SK-N-SH (cell line): Measurements from ENCODE around the gene CISTR. TPM values are rescaled to one million over a fixed set of nuclear protein-coding genes. Genes with fewer than 3 reads are reported as not detected.
"Not testable (repeated sequence)": the region's sequence is repeated elsewhere in the genome, so short reads cannot be mapped to it uniquely, and the experiment has no call there.

Experiments
- CTCF ChIA-PET: fragments of 300-600, 350-600 bp; formaldehyde crosslinking; extraction: SDS; loops from one replicate; lab custom pipeline; 2021; lab: Yijun Ruan, JAX
- POLR2A ChIA-PET: fragments of 350-600 bp; sonication (Branson Sonifier 250); formaldehyde crosslinking; extraction: SDS; loops from one replicate; lab custom pipeline; 2020; ENCODE audit warnings: antibody characterized with exemption, inconsistent platforms; lab: Yijun Ruan, JAX
- DNase-seq: peaks from one replicate; pipeline ENCODE4 v3.0.0; 2012
- H2AFZ ChIP-seq: fragments of 200-600 bp; sonication (generic); 2 replicates; pipeline ENCODE4 v1.8.1; 2016; ENCODE audit warnings: antibody characterized with exemption, mild to moderate bottlenecking, low read depth
- H3F3A ChIP-seq: fragments of 200-600 bp; sonication (generic); replicated peaks from 2 replicates; pipeline ENCODE3; 2016; ENCODE audit warnings: antibody characterized with exemption, mild to moderate bottlenecking; ENCODE audit not compliant: insufficient read depth
- H3K27ac ChIP-seq, 2 experiments: fragments of 200-500 bp in 1 of 2; fragments of 200-600 bp in 1 of 2; sonication (Bioruptor generic) in 1 of 2; sonication (generic), shearing (Covaris generic) in 1 of 2; 2 replicates each; pipeline versions ENCODE4 v1.5.1 to v1.6.1; 2014 to 2016; ENCODE audit warnings: low read depth in 2 of 2, inconsistent platforms in 1 of 2, low read length in 1 of 2, mild to moderate bottlenecking in 1 of 2, mixed read lengths in 1 of 2
- H3K27me3 ChIP-seq: fragments of 200-600 bp; sonication (generic), shearing (Covaris generic); 2 replicates; pipeline ENCODE4 v1.6.1; 2016; ENCODE audit warnings: mixed run types; ENCODE audit not compliant: insufficient read depth
- H3K36me3 ChIP-seq, 2 experiments: fragments of 200-500 bp in 1 of 2; fragments of 200-600 bp in 1 of 2; sonication (Bioruptor generic) in 1 of 2; sonication (generic) in 1 of 2; replicated peaks in 1 of 2; 2 replicates each; pipeline versions ENCODE3 to v1.5.1; 2014 to 2016; ENCODE audit warnings: low read length in 1 of 2, mild to moderate bottlenecking in 1 of 2; ENCODE audit not compliant: insufficient read depth in 2 of 2, control insufficient read depth in 1 of 2
- H3K4me1 ChIP-seq, 2 experiments: fragments of 200-500 bp in 1 of 2; fragments of 200-600 bp in 1 of 2; sonication (Bioruptor generic) in 1 of 2; sonication (generic), shearing (Covaris generic) in 1 of 2; 2 replicates each; pipeline versions ENCODE4 v1.5.1 to v1.6.1; 2014 to 2016; ENCODE audit warnings: low read depth in 1 of 2, low read length in 1 of 2, mixed run types in 1 of 2; ENCODE audit not compliant: insufficient read depth in 2 of 2, control insufficient read depth in 1 of 2
- H3K4me2 ChIP-seq: fragments of 200-600 bp; sonication (generic), shearing (Covaris generic); 2 replicates; pipeline ENCODE4 v1.6.1; 2017; ENCODE audit warnings: mixed run types
- H3K4me3 ChIP-seq, 2 experiments: fragments of 200-500 bp in 1 of 2; fragments of 200-600 bp in 1 of 2; sonication (Bioruptor generic) in 1 of 2; sonication (generic), shearing (Covaris generic) in 1 of 2; 2 replicates each; pipeline versions ENCODE4 v1.5.1 to v1.8.1; 2014 to 2016; ENCODE audit warnings: low read depth in 2 of 2, inconsistent platforms in 1 of 2, low read length in 1 of 2, mild to moderate bottlenecking in 1 of 2, mixed read lengths in 1 of 2, moderate library complexity in 1 of 2
- H3K79me2 ChIP-seq: fragments of 200-600 bp; sonication (generic); 2 replicates; pipeline ENCODE4 v1.8.1; 2017; ENCODE audit warnings: mild to moderate bottlenecking; ENCODE audit not compliant: insufficient read depth
- H3K9ac ChIP-seq: fragments of 200-600 bp; sonication (generic); 2 replicates; pipeline ENCODE4 v1.6.1; 2017; ENCODE audit warnings: mixed run types
- H3K9me2 ChIP-seq: fragments of 200-600 bp; sonication (generic); 2 replicates; pipeline ENCODE4 v1.6.1; 2017; ENCODE audit warnings: mixed run types
- H3K9me3 ChIP-seq: fragments of 200-600 bp; sonication (generic); 2 replicates; pipeline ENCODE4 v1.6.1; 2017; ENCODE audit warnings: mixed run types, mild to moderate bottlenecking, moderate library complexity
- H4K20me1 ChIP-seq: fragments of 200-600 bp; sonication (generic); 2 replicates; pipeline ENCODE4 v1.6.1; 2017; ENCODE audit warnings: mild to moderate bottlenecking, mixed run types; ENCODE audit not compliant: insufficient read depth
- GATA2 ChIP-seq: sonication (generic); formaldehyde crosslinking; IDR thresholded peaks from 2 replicates; pipeline ENCODE4 v1.5.0; 2020; ENCODE audit warnings: mild to moderate bottlenecking, missing genetic modification reagents
- IRF3 ChIP-seq: fragments of 150-350 bp; IDR thresholded peaks from 2 replicates; pipeline ENCODE4 v1.6.1; 2016; ENCODE audit warnings: mild to moderate bottlenecking, low read depth, low read length
- MEF2A ChIP-seq: IDR thresholded peaks from 2 replicates; pipeline ENCODE4 v1.4.0; 2012; ENCODE audit warnings: low read depth, borderline replicate concordance
- POLR2AphosphoS5 ChIP-seq: IDR thresholded peaks from 2 replicates; pipeline ENCODE4 v1.6.1; 2012; ENCODE audit warnings: low read depth, low read length
- RFX5 ChIP-seq: IDR thresholded peaks from 2 replicates; pipeline ENCODE4 v1.6.1; 2012; ENCODE audit warnings: mild to moderate bottlenecking, improper control_type of control experiment, low read length
- TEAD4 ChIP-seq: IDR thresholded peaks from 2 replicates; pipeline ENCODE4 v1.4.0; 2012; ENCODE audit warnings: mild to moderate bottlenecking, borderline replicate concordance; ENCODE audit not compliant: insufficient read depth
- YY1 ChIP-seq: IDR thresholded peaks from 2 replicates; pipeline ENCODE4 v1.4.0; 2012; ENCODE audit warnings: low read depth, mild to moderate bottlenecking
- WGBS: methylation state at CpG from one replicate; pipeline ENCODE4 v1.1.6; 2017; ENCODE audit warnings: low lambda C conversion rate; 5-methylcytosine and 5-hydroxymethylcytosine counted together
- polyA plus RNA-seq, 3 experiments: library from polyadenylated mRNA; depleted of rRNA; stranded (reverse); fragments of >200 nt; gene quantifications; 2 replicates each; pipeline ENCODE4 v1.2.3, GENCODE V29; 2012
- TF ChIP-seq, protein P1 (sequence below): IDR thresholded peaks from 2 replicates; pipeline ENCODE4 v1.4.0; 2012; ENCODE audit warnings: low read depth, borderline replicate concordance

CISTR gene
- polyA plus RNA-seq, 1 of the 3 experiments (the other 2 are of a cell fraction), result not detected

- Histone ChIP-seq H4K20me1 (no peaks in the 10 kb centered on the region), H3K9ac (no peak overlapping the region), H3K4me2 (no peak overlapping the region), H3K27ac (no peak overlapping the region), H3F3A (no peaks in the 10 kb centered on the region), H3K4me3 (no peak overlapping the region), H3K9me2 (no peaks in the 10 kb centered on the region), H3K27me3 (peaks cover 78% of the 10 kb centered on the region), H3K4me1 (no peaks in the 10 kb centered on the region), H3K9me3 (no peaks in the 10 kb centered on the region), H2AFZ (no peak overlapping the region), H3K36me3 (no peaks in the 10 kb centered on the region), H3K79me2 (no peaks in the 10 kb centered on the region)
- ChIA-PET CTCF (interaction anchor here (1.1 to 1.5 kb wide), 3 partner anchors 15 to 33 kb away, joined by 3 to 8 read pairs (median 6); no protein-coding TSS in a partner anchor), POLR2A (no interaction called here)
- TF ChIP-seq YY1 (no peak), POLR2AphosphoS5 (no peak), RFX5 (no peak), IRF3 (no peak), TEAD4 (no peak), GATA2 (no peak), MEF2A (no peak)
- TF ChIP-seq, protein P1, sequence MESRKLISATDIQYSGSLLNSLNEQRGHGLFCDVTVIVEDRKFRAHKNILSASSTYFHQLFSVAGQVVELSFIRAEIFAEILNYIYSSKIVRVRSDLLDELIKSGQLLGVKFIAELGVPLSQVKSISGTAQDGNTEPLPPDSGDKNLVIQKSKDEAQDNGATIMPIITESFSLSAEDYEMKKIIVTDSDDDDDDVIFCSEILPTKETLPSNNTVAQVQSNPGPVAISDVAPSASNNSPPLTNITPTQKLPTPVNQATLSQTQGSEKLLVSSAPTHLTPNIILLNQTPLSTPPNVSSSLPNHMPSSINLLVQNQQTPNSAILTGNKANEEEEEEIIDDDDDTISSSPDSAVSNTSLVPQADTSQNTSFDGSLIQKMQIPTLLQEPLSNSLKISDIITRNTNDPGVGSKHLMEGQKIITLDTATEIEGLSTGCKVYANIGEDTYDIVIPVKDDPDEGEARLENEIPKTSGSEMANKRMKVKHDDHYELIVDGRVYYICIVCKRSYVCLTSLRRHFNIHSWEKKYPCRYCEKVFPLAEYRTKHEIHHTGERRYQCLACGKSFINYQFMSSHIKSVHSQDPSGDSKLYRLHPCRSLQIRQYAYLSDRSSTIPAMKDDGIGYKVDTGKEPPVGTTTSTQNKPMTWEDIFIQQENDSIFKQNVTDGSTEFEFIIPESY, result no peak
- no peak for DNase-seq
- WGBS, result 47% methylated on average over 3 of the region's 3 CpGs
These were observed 28.5 kb upstream of the CISTR start for GRCh38 chr12:53780323-53780722.

- H3F3A ChIP-seq, H3K27ac ChIP-seq, H3K9me3 ChIP-seq, H4K20me1 ChIP-seq, H2AFZ ChIP-seq, H3K4me2 ChIP-seq, POLR2A ChIA-PET, H3K79me2 ChIP-seq, H3K4me1 ChIP-seq, H3K36me3 ChIP-seq, H3K9ac ChIP-seq, H3K9me2 ChIP-seq, H3K4me3 ChIP-seq, DNase-seq: not testable (repeated sequence)
- H3K27me3 ChIP-seq, result peaks cover 72% of the 10 kb centered on the region
- 46% methylated on average over 7 of the region's 7 CpGs for WGBS
- CTCF ChIA-PET, result interaction anchor here (1.1 to 1.5 kb wide), 3 partner anchors 14 to 33 kb away, joined by 3 to 8 read pairs (median 6); no protein-coding TSS in a partner anchor
These were observed 27.9 kb upstream of the CISTR start for GRCh38 chr12:53779679-53780078.
